WTC11 (cell line): Measurements from ENCODE around the gene PACS1. TPM values are rescaled to one million over a fixed set of nuclear protein-coding genes. Genes with fewer than 3 reads are reported as not detected.

Experiments
- ATAC-seq: fragments of 200-7000 bp; cut with Tn5 transposase; 2 replicates; pipeline ENCODE4 v1.10.0; 2021; ENCODE audit warnings: mild to moderate bottlenecking, moderate library complexity
- CTCF ChIA-PET: fragments of 300-600 bp; sonication (Branson Sonifier 250); formaldehyde crosslinking; loops from one replicate; lab custom pipeline; 2021; ENCODE audit warnings: antibody characterized with exemption; lab: Charles Lee
- POLR2A ChIA-PET: fragments of 350-600 bp; sonication (Branson Sonifier 250); formaldehyde crosslinking; loops from one replicate; lab custom pipeline; 2021; ENCODE audit warnings: antibody characterized with exemption; lab: Charles Lee
- DNase-seq: peaks from one replicate; pipeline ENCODE4 v3.0.0; 2021; ENCODE audit warnings: low spot score
- H3K27ac Mint-ChIP-seq: 2 replicates; pipeline ENCODE4 v1.8.0; 2021; ENCODE audit warnings: mixed read lengths
- H3K27me3 Mint-ChIP-seq: 2 replicates; pipeline ENCODE4 v1.8.0; 2021; ENCODE audit warnings: low read depth, mild to moderate bottlenecking, moderate library complexity, mixed read lengths
- H3K36me3 Mint-ChIP-seq: 2 replicates; pipeline ENCODE4 v1.8.0; 2021; ENCODE audit warnings: mixed read lengths
- H3K4me1 Mint-ChIP-seq: 2 replicates; pipeline ENCODE4 v1.8.0; 2022; ENCODE audit warnings: mixed read lengths
- H3K4me3 Mint-ChIP-seq: 2 replicates; pipeline ENCODE4 v1.8.0; 2021; ENCODE audit warnings: mild to moderate bottlenecking, moderate library complexity, mixed read lengths
- H3K9me3 Mint-ChIP-seq: 2 replicates; pipeline ENCODE4 v1.8.0; 2021; ENCODE audit warnings: mixed read lengths
- AFF4 ChIP-seq: sonication (generic); formaldehyde crosslinking; IDR thresholded peaks from 2 replicates; pipeline ENCODE4 v1.8.1; 2023; ENCODE audit warnings: mild to moderate bottlenecking, missing genetic modification reagents, borderline replicate concordance
- ARID4B ChIP-seq: sonication (generic); formaldehyde crosslinking; IDR thresholded peaks from 2 replicates; pipeline ENCODE4 v1.8.0; 2023; ENCODE audit warnings: missing genetic modification reagents, mild to moderate bottlenecking, borderline replicate concordance
- CBFB ChIP-seq: sonication (generic); formaldehyde crosslinking; IDR thresholded peaks from 2 replicates; pipeline ENCODE4 v1.8.1; 2022; ENCODE audit warnings: mild to moderate bottlenecking, low read depth, missing genetic modification reagents
- GABPB1 ChIP-seq: sonication (generic); formaldehyde crosslinking; IDR thresholded peaks from 2 replicates; pipeline ENCODE4 v1.8.1; 2023; ENCODE audit warnings: mild to moderate bottlenecking, missing genetic modification reagents
- HMGXB4 ChIP-seq: sonication (generic); formaldehyde crosslinking; IDR thresholded peaks from 2 replicates; pipeline ENCODE4 v1.8.1; 2023; ENCODE audit warnings: mild to moderate bottlenecking, moderate library complexity, missing genetic modification reagents
- JAZF1 ChIP-seq: fragments of 250-450 bp; sonication (Bioruptor Pico); IDR thresholded peaks from 2 replicates; pipeline ENCODE4 v1.9.0; 2021; ENCODE audit warnings: moderate library complexity, mild to moderate bottlenecking, inconsistent platforms
- MLX ChIP-seq: sonication (generic); formaldehyde crosslinking; IDR thresholded peaks from 2 replicates; pipeline ENCODE4 v1.8.1; 2023; ENCODE audit warnings: mild to moderate bottlenecking, missing genetic modification reagents, moderate library complexity
- NFYB ChIP-seq: sonication (generic); formaldehyde crosslinking; conservative IDR thresholded peaks from 2 replicates; pipeline ENCODE4 v1.8.0; 2022; ENCODE audit warnings: low read depth, missing genetic modification reagents
- PRRX2 ChIP-seq: fragments of 250-450 bp; sonication (Bioruptor Pico); IDR thresholded peaks from 2 replicates; pipeline ENCODE4 v1.8.0; 2021; ENCODE audit warnings: mild to moderate bottlenecking
- SMAD4 ChIP-seq: sonication (generic); formaldehyde crosslinking; IDR thresholded peaks from 2 replicates; pipeline ENCODE4 v1.8.0; 2022; ENCODE audit warnings: mild to moderate bottlenecking, missing genetic modification reagents
- SOX15 ChIP-seq: fragments of 250-450 bp; sonication (Bioruptor Pico); IDR thresholded peaks from 2 replicates; pipeline ENCODE4 v1.9.0; 2021; ENCODE audit warnings: mild to moderate bottlenecking
- ZNF121 ChIP-seq: sonication (generic); formaldehyde crosslinking; IDR thresholded peaks from 2 replicates; pipeline ENCODE4 v1.8.0; 2023; ENCODE audit warnings: missing genetic modification reagents
- ZNF138 ChIP-seq: sonication (generic); formaldehyde crosslinking; conservative IDR thresholded peaks from 2 replicates; pipeline ENCODE4 v1.8.1; 2022; ENCODE audit warnings: mild to moderate bottlenecking, moderate library complexity, missing genetic modification reagents
- ZNF423 ChIP-seq: fragments of 250-450 bp; sonication (Bioruptor Pico); IDR thresholded peaks from 2 replicates; pipeline ENCODE4 v2.1.2; 2022; ENCODE audit warnings: mild to moderate bottlenecking, moderate library complexity
- total RNA-seq: library from RNA; stranded (reverse); gene quantifications from 3 replicates; pipeline ENCODE4 v1.2.3, GENCODE V29; 2021

PACS1 gene
- total RNA-seq, 1 experiment from 2014 or later: 34.8 TPM

- no peak for ATAC-seq
- POLR2A ChIA-PET: no interaction called here
- H3K27ac Mint-ChIP-seq: no peak overlapping the region
Observed at GRCh38 chr11:66035653-66036333, 34.3 kb upstream of the PACS1 start.

GRCh38 chr11:66036334-66036710 lies 33.8 kb upstream of the PACS1 start:
- H3K9me3 Mint-ChIP-seq: peaks cover 19% of the 10 kb centered on the region
- no peak for TF ChIP-seq HMGXB4 (CRISPR knock-in tag)
- TF ChIP-seq ZNF121 (CRISPR knock-in tag): no peak
- TF ChIP-seq GABPB1 (CRISPR knock-in tag): no peak
- no peak for TF ChIP-seq ZNF423
- no peak for TF ChIP-seq NFYB (CRISPR knock-in tag)
- TF ChIP-seq SOX15 (CRISPR knock-in tag): no peak
- TF ChIP-seq PRRX2 (CRISPR knock-in tag): no peak
- TF ChIP-seq JAZF1 (CRISPR knock-in tag): no peak
- TF ChIP-seq CBFB: no peak
- no peak for TF ChIP-seq SMAD4 (CRISPR knock-in tag)
- no peak for TF ChIP-seq MLX (CRISPR knock-in tag)
- peaks cover 16% of the 10 kb centered on the region for H3K36me3 Mint-ChIP-seq
- no peak overlapping the region for H3K4me3 Mint-ChIP-seq
- H3K4me1 Mint-ChIP-seq: no peaks in the 10 kb centered on the region
- peaks cover 22% of the 10 kb centered on the region for H3K27me3 Mint-ChIP-seq
- POLR2A ChIA-PET: no interaction called here
- no peak overlapping the region for H3K27ac Mint-ChIP-seq
- CTCF ChIA-PET: interaction anchor here (1.8 to 2.5 kb wide), 2 partner anchors 9 to 14 kb away, joined by 6 to 21 read pairs; no protein-coding TSS in a partner anchor
- ATAC-seq (no peak), DNase-seq (no peak)

More at GRCh38 chr11:66035653-66036333, 34.3 kb upstream of the PACS1 start:
- Mint-ChIP-seq H3K4me1 (no peaks in the 10 kb centered on the region), H3K36me3 (peaks cover 12% of the 10 kb centered on the region), H3K27me3 (peaks cover 22% of the 10 kb centered on the region), H3K9me3 (peaks cover 19% of the 10 kb centered on the region), H3K4me3 (no peak overlapping the region)
- CTCF ChIA-PET: interaction anchor here (1.8 to 2.5 kb wide), 2 partner anchors 9 to 13 kb away, joined by 6 to 21 read pairs; no protein-coding TSS in a partner anchor
- DNase-seq: no peak
- no peak for TF ChIP-seq ARID4B
- TF ChIP-seq ZNF138: no peak
- no peak for TF ChIP-seq MLX (CRISPR knock-in tag)
- TF ChIP-seq GABPB1 (CRISPR knock-in tag): no peak

- ATAC-seq (no peak), DNase-seq (no peak)
- Mint-ChIP-seq H3K27ac (no peak overlapping the region), H3K27me3 (peaks cover 22% of the 10 kb centered on the region), H3K4me1 (no peaks in the 10 kb centered on the region), H3K9me3 (peaks cover 19% of the 10 kb centered on the region), H3K36me3 (peaks cover 25% of the 10 kb centered on the region), H3K4me3 (no peak overlapping the region)
- ChIA-PET POLR2A (no interaction called here), CTCF (interaction anchor here (1.5 to 2.5 kb wide), 2 partner anchors 8 to 15 kb away, joined by 6 to 21 read pairs; no protein-coding TSS in a partner anchor)
- TF ChIP-seq AFF4 (CRISPR knock-in tag) (no peak), MLX (CRISPR knock-in tag) (no peak), ZNF138 (no peak), CBFB (no peak)
Observed at GRCh38 chr11:66037327-66037726, 32.7 kb upstream of the PACS1 start.
